GDM1 (cell line): ENCODE results near the gene CST7.
"Not testable (repeated sequence)": the region's sequence is repeated elsewhere in the genome, so short reads cannot be mapped to it uniquely, and the experiment has no call there.

Experiments
- DNase-seq: peaks from one replicate; lab custom pipeline; 2025; lab: John Stamatoyannopoulos, UW

The CST7 gene

GRCh38 chr20:24929867-24930723, 19.0 kb upstream of the CST7 start:
- not testable (repeated sequence) for DNase-seq

- DNase-seq, result not testable (repeated sequence)
Measured at GRCh38 chr20:24930724-24931688, 18.1 kb upstream of the CST7 start.

DNA sequence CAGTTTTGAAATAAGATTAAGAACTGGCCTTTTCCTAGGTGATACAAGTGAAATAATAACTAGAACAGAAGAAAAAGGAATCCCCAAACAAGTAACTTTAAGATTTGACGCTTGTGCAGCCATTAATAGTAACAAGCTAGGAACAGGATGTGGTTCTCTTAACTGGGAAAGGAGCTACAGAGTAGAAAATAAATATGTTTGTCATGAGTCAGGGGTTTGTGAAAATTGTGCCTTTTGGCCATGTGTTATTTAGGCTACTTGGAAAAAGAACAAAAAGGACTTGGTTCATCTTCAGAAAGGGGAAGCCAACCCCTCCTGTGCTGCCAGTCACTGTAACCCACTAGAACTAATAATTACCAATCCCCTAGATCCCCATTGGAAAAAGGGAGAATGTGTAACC, 17.2 kb upstream of the CST7 start:
- DNase-seq, result not testable (repeated sequence)

- DNase-seq, result no peak
Measured at GRCh38 chr20:24933266-24933908, 15.7 kb upstream of the CST7 start.

DNA sequence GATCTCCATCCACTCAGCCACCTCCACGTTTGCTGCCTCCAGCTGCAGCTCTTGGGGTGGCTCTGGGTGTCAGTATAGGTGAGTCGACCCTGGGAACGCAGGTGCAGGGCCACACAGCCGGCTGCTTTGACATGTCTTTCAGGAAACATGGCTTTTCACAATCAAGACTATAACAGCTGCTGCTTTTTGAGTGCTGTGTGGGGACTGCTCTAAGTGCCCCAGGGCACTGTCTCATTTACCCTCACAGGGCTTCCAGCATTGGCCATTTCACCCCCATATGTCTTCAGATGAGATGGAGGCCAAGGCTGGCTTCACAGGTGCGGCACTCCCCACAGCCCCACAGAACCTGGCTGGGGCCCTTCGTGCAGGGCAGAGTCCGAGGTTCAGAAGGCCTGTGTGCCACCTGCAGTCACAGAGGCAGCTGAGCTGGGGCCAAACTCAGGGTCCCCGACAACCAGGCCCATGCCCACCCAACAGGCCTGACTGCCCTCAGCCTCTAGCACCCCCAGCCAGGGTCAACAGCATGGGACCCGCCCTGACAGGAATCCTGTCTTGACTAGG, 14.9 kb upstream of the CST7 start:
- no peak for DNase-seq

DNA sequence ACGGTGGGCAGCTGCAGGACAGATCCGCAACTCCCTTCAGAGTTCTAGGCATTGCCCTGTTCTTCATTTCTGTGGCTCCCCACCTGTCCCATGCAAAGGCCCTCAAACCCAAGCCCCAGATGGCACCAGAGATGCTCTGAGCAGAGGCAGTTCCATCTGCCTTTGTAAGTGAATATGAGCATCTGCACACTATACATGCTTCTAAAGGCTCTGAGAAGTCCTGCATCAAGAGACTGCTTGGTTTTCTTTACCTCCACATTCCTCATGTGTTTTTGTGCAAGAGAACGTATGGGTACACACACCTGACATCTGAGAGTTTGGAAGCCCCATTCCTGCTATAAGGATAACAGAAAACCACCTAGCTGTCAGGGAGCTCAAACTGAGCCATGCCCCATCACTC, 14.4 kb upstream of the CST7 start:
- no peak for DNase-seq

DNA sequence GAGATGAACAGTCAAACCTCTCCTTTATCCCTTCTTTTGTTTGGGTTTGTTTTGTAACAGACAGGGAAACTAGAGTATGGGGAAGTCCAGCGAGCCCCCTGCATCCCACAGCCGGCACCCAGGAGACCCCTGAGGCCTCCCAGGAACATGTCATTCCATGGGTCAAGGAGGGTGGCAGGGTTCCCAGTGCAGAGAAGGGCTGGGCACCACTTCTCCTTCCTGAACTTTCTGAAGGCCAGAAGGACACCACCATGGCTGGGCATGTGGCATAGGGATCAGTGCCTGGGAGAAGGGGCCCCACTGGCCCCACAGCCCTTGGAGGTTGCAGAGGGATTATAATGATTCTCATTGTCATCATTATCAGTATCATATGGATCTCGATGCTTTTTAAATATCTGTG, 13.9 kb upstream of the CST7 start:
- no peak for DNase-seq

GRCh38 chr20:24935766-24936525, 13.1 kb upstream of the CST7 start:
- DNase-seq, result no peak

GRCh38 chr20:24936526-24937407, 12.3 kb upstream of the CST7 start:
- no peak for DNase-seq

GRCh38 chr20:24937579-24937978, 11.5 kb upstream of the CST7 start:
- no peak for DNase-seq

GRCh38 chr20:24938498-24938897, 10.6 kb upstream of the CST7 start:
- no peak for DNase-seq

- no peak for DNase-seq
Measured at GRCh38 chr20:24939036-24939435, 10.0 kb upstream of the CST7 start.

DNA sequence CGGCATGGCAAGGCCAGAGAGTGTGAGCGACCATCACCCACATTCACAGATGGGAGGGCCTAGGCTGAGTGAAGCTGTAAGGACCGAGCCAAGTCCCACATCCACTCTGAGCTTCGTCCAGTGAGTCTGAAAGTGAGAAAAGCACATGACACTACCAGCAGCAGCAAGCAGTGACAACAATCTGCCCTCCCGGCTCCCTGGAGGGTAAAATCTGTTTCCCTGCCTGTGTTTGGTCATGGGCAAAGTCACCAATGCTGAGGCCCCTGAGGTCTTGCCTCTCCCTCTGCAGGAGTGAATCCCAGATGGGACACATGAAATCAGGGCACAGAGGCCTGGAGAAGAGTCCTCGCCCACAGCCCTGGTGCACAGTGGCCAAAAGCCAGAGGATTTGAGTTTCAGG, 6.4 kb upstream of the CST7 start:
- no peak for DNase-seq

- no peak for DNase-seq
Measured at GRCh38 chr20:24943196-24943595, 5.9 kb upstream of the CST7 start.

DNA sequence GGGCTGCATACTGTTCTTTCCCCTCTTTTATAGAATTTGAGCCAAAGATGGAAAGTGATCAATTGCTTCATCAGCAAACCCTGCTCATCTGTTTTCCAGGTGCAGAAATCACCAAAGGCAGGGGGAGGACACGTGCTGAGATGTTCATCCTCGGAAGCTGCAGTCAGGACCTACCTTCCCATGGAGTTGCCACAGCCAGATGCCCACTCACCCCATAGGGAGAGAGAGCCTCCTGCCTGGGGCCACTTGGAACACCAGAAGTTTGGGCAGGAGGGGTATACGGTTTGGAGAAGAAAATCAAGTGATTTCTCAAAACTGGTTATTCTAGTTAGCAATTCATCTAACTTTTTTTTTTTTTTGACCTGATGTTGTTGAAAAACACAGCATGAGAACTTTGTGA, 5.3 kb upstream of the CST7 start:
- no peak for DNase-seq

DNA sequence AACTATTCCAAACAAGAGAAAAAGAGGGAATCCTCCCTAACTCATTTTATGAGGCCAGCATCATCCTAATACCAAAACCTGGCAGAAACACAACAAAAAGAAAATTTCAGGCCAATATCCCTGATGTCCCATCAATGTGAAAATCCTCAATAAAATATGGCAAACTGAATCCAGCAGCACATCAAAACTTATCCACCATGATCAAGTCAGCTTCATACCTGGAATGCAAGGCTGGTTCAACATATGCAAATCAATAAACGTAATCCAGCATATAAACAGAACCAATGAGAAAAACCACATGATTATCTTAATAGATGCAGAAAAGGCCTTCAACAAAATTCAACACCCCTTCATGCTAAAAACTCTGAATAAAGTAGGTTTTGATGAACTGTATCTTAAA, 2.7 kb upstream of the CST7 start:
- not testable (repeated sequence) for DNase-seq

GRCh38 chr20:24948396-24948938, 602 bp upstream of the CST7 start:
- DNase-seq, result not testable (repeated sequence)

- DNase-seq, result peak; percentile 20
Measured at GRCh38 chr20:24949756-24950127, 673 bp downstream of the CST7 start.

- no peak for DNase-seq
Measured at GRCh38 chr20:24950128-24950835, 1.2 kb downstream of the CST7 start.
